K562 (cell line): ENCODE results near the gene CLDND2. TPM values are rescaled to one million over a fixed set of nuclear protein-coding genes. Genes with fewer than 3 reads are reported as not detected.

Experiments
- ARID4B ChIP-seq: sonication (generic); formaldehyde crosslinking; IDR thresholded peaks from 2 replicates; pipeline ENCODE4 v1.8.0; 2022; ENCODE audit warnings: mild to moderate bottlenecking, missing genetic modification reagents
- ATF3 ChIP-seq, 2 experiments: fragments of 450-650 bp in 1 of 2; sonication (generic) in 1 of 2; formaldehyde crosslinking in 1 of 2; IDR thresholded peaks in 1 of 2; conservative IDR thresholded peaks in 1 of 2; 2 replicates each; pipeline versions ENCODE4 v1.6.1 to v1.8.1; 2016 to 2023; ENCODE audit warnings: mild to moderate bottlenecking in 2 of 2, moderate library complexity in 2 of 2, inconsistent platforms in 1 of 2, missing genetic modification reagents in 1 of 2
- BRF1 ChIP-seq: IDR thresholded peaks from 3 replicates; pipeline ENCODE4 v1.6.1; 2011; ENCODE audit warnings: borderline replicate concordance, mild to moderate bottlenecking; ENCODE audit not compliant: insufficient read length; ENCODE audit errors: extremely low read depth
- CBFB ChIP-seq: sonication (generic); formaldehyde crosslinking; IDR thresholded peaks from 2 replicates; pipeline ENCODE4 v1.4.0; 2020; ENCODE audit warnings: mild to moderate bottlenecking, missing genetic modification reagents
- CEBPZ ChIP-seq: fragments of 150-350 bp; IDR thresholded peaks from 2 replicates; pipeline ENCODE4 v1.6.1; 2014; ENCODE audit warnings: low read depth, mild to moderate bottlenecking, low read length, borderline replicate concordance
- DLX4 ChIP-seq: fragments of 250-450 bp; sonication (Bioruptor Pico); IDR thresholded peaks from 2 replicates; pipeline ENCODE4 v1.6.1; 2021; ENCODE audit warnings: mild to moderate bottlenecking
- DMBX1 ChIP-seq: fragments of 250-450 bp; sonication (Bioruptor Pico); IDR thresholded peaks from 2 replicates; pipeline ENCODE4 v1.8.0; 2022; ENCODE audit warnings: inconsistent platforms, mild to moderate bottlenecking, moderate library complexity, borderline replicate concordance
- ELF1 ChIP-seq: fragments of 200-800 bp; sonication (Bioruptor generic); IDR thresholded peaks from 2 replicates; pipeline ENCODE4 v1.6.1; 2016; ENCODE audit warnings: missing genetic modification characterization, missing compliant biosample characterization
- ERF ChIP-seq: fragments of 450-650 bp; formaldehyde crosslinking; IDR thresholded peaks from 2 replicates; pipeline ENCODE4 v1.4.0; 2020; ENCODE audit warnings: mild to moderate bottlenecking, mixed read lengths
- GABPA ChIP-seq: fragments of 200-800 bp; sonication (Bioruptor generic); conservative IDR thresholded peaks from 2 replicates; pipeline ENCODE4 v1.6.1; 2016; ENCODE audit warnings: low read depth, missing genetic modification characterization, missing compliant biosample characterization
- MCM3 ChIP-seq: fragments of 450-650 bp; IDR thresholded peaks from 2 replicates; pipeline ENCODE4 v1.6.1; 2016
- PPARD ChIP-seq: fragments of 250-450 bp; sonication (Bioruptor Pico); IDR thresholded peaks from 2 replicates; pipeline ENCODE4 v1.8.0; 2022; ENCODE audit warnings: inconsistent platforms, mild to moderate bottlenecking, moderate library complexity
- RBM14 ChIP-seq: fragments of 200-400 bp; formaldehyde crosslinking; IDR thresholded peaks from 2 replicates; pipeline ENCODE4 v1.6.1; 2018; ENCODE audit warnings: low read depth, mild to moderate bottlenecking, low read length, moderate library complexity, borderline replicate concordance; ENCODE audit not compliant: insufficient read depth
- SMAD1 ChIP-seq: fragments of 150-350 bp; IDR thresholded peaks from 2 replicates; pipeline ENCODE4 v1.6.1; 2014; ENCODE audit warnings: low read length, low read depth; ENCODE audit not compliant: partially characterized antibody
- VEZF1 ChIP-seq: fragments of 200-800 bp; sonication (Bioruptor generic); IDR thresholded peaks from 2 replicates; pipeline ENCODE4 v1.6.1; 2017; ENCODE audit warnings: missing genetic modification characterization, missing compliant biosample characterization
- ZNF3 ChIP-seq: fragments of 250-450 bp; sonication (Bioruptor Pico); IDR thresholded peaks from 2 replicates; pipeline ENCODE4 v1.5.0; 2021; ENCODE audit warnings: mild to moderate bottlenecking, moderate library complexity
- ZNF77 ChIP-seq: fragments of 250-450 bp; sonication (Bioruptor Pico); IDR thresholded peaks from 2 replicates; pipeline ENCODE4 v1.5.0; 2020
- polyA plus RNA-seq, 8 experiments: library from polyadenylated mRNA; depleted of rRNA in 4 of 8; stranded (reverse) in 5 of 8; unstranded in 3 of 8; fragments of >200 nt; fragmentation: Nextera tagmentation in 2 of 8; fragmentation: Illumina TruSeq in 1 of 8; extraction: Ambion mirVana in 2 of 8; extraction: Trizol in 1 of 8; gene quantifications; 2 replicates each; pipeline versions ENCODE4 v1.2.1 to v1.2.3, GENCODE V29; 2011 to 2014; ENCODE audit warnings: inconsistent platforms in 1 of 8, missing spikeins in 1 of 8
- total RNA-seq, 7 experiments: library from RNA; depleted of rRNA in 6 of 7; stranded (reverse); fragments of >200 nt in 6 of 7; fragmentation: Illumina TruSeq in 2 of 7; extraction: Trizol in 2 of 7; gene quantifications; 2 replicates each; pipeline versions ENCODE4 v1.2.1 to v1.2.3, GENCODE V29; 2011 to 2021; ENCODE audit warnings: low replicate concordance in 1 of 7

CLDND2 gene
- total and polyA plus RNA-seq, 9 of the 15 experiments (the other 6 are each of a cell fraction or from before 2014, with no cell fraction given), result 0.45 to 4.0 (median 1.2) TPM; not detected in 3

GRCh38 chr19:51365965-51366388 lies 2.8 kb downstream of the CLDND2 start, which contains the start of gene ETFB (continued):
- TF ChIP-seq ARID4B (CRISPR knock-in tag), result peak; percentile 56; the same call in 1 of the 2 replicates
- peak; percentile 31 for TF ChIP-seq SMAD1
- no peak for TF ChIP-seq PPARD (CRISPR knock-in tag)
- TF ChIP-seq MCM3, result no peak
- TF ChIP-seq CEBPZ, result no peak
- no peak for TF ChIP-seq ATF3 (IDR thresholded peaks at IDR 0.05)
- TF ChIP-seq ATF3 (CRISPR knock-in tag; conservative IDR thresholded peaks at IDR 0.05), result no peak
- TF ChIP-seq ZNF77 (CRISPR knock-in tag), result no peak
- no peak for TF ChIP-seq BRF1
- no peak for TF ChIP-seq GABPA (tag)
- TF ChIP-seq CBFB (CRISPR knock-in tag), result no peak
- TF ChIP-seq ELF1 (tag), result no peak
- TF ChIP-seq VEZF1, result no peak
- no peak for TF ChIP-seq RBM14
- TF ChIP-seq ZNF3 (CRISPR knock-in tag), result no peak
- TF ChIP-seq DMBX1 (CRISPR knock-in tag), result no peak
- TF ChIP-seq ERF, result 0 out of 2 replicates have a peak, but pooled peaks have one; percentile 22
- TF ChIP-seq DLX4 (CRISPR knock-in tag), result no peak
